Fibroblast of lung (primary cell): ENCODE data around the gene CPSF3. TPM values are rescaled to one million over a fixed set of nuclear protein-coding genes. Genes with fewer than 3 reads are reported as not detected.

Source experiments
- DNase-seq, 2 donors: peaks; one replicate each; pipeline versions ENCODE4 v3.0.0 to v3.0.0-alpha.2; 2010; ENCODE audit warnings: low read depth in 2 of 2
- H2AFZ ChIP-seq: 2 replicates; pipeline ENCODE4 v1.5.1; 2012; ENCODE audit warnings: low read length, control low read depth, inconsistent platforms
- H3K27ac ChIP-seq: 2 replicates; pipeline ENCODE4 v1.5.1; 2011; ENCODE audit warnings: low read length, control low read depth; ENCODE audit not compliant: insufficient read depth
- H3K27me3 ChIP-seq: 2 replicates; pipeline ENCODE4 v1.5.1; 2011; ENCODE audit warnings: mild to moderate bottlenecking, low read length; ENCODE audit not compliant: control insufficient read depth, insufficient read depth
- H3K36me3 ChIP-seq: 2 replicates; pipeline ENCODE4 v1.5.1; 2011; ENCODE audit warnings: low read length; ENCODE audit not compliant: control insufficient read depth, insufficient read depth
- H3K4me1 ChIP-seq: 2 replicates; pipeline ENCODE4 v1.5.1; 2011; ENCODE audit warnings: low read length; ENCODE audit not compliant: control insufficient read depth, insufficient read depth; ENCODE audit errors: extremely low read depth
- H3K4me2 ChIP-seq: 2 replicates; pipeline ENCODE4 v1.5.1; 2011; ENCODE audit warnings: low read length, control low read depth; ENCODE audit not compliant: insufficient read depth; ENCODE audit errors: extremely low read depth
- H3K4me3 ChIP-seq, 4 experiments: fragments of 200-600 bp in 1 of 4; sonication (generic) in 1 of 4; replicated peaks in 1 of 4; 2 replicates each; pipeline ENCODE4 v1.5.1; 2011 to 2016; ENCODE audit warnings: low read length in 4 of 4, low read depth in 3 of 4, mild to moderate bottlenecking in 3 of 4, control low read depth in 2 of 4, inconsistent platforms in 1 of 4, mixed read lengths in 1 of 4; ENCODE audit not compliant: insufficient read depth in 1 of 4; ENCODE audit errors: control extremely low read depth in 1 of 4
- H3K79me2 ChIP-seq: 2 replicates; pipeline ENCODE4 v1.5.1; 2012; ENCODE audit warnings: mild to moderate bottlenecking, low read length, inconsistent platforms; ENCODE audit not compliant: control insufficient read depth, insufficient read depth
- H3K9ac ChIP-seq: 2 replicates; pipeline ENCODE4 v1.5.1; 2011; ENCODE audit warnings: mild to moderate bottlenecking, low read length, control low read depth; ENCODE audit not compliant: insufficient read depth
- H3K9me3 ChIP-seq: 2 replicates; pipeline ENCODE4 v1.5.1; 2012; ENCODE audit warnings: low read depth, low read length; ENCODE audit not compliant: control insufficient read depth, insufficient read depth
- H4K20me1 ChIP-seq: 2 replicates; pipeline ENCODE4 v1.5.1; 2011; ENCODE audit warnings: low read length; ENCODE audit not compliant: control insufficient read depth, insufficient read depth; ENCODE audit errors: extremely low read depth
- EZH2 ChIP-seq: IDR thresholded peaks from 2 replicates; pipeline ENCODE4 v1.5.1; 2012; ENCODE audit warnings: low read length, control low read depth, mild to moderate bottlenecking; ENCODE audit errors: missing control alignments
- polyA plus RNA-seq, 2 donors: library from polyadenylated mRNA; depleted of rRNA in 1 of 2; stranded (reverse) in 1 of 2; unstranded in 1 of 2; fragments of >200 nt; gene quantifications; 2 replicates each; pipeline ENCODE4 v1.2.1, GENCODE V29; 2011 to 2012; ENCODE audit warnings: missing spikeins in 1 of 2
- total RNA-seq: library from RNA; depleted of rRNA; stranded (reverse); fragments of >200 nt; gene quantifications from 2 replicates; pipeline ENCODE4 v1.2.1, GENCODE V29; 2014
- TF ChIP-seq, protein P1 (sequence below), 2 donors: IDR thresholded peaks in 1 of 2; conservative IDR thresholded peaks in 1 of 2; 1 replicate in 1 of 2; 2 replicates in 1 of 2; pipeline ENCODE4 v1.5.1; 2011 to 2012; ENCODE audit warnings: low read length in 2 of 2, control low read depth in 1 of 2, inconsistent platforms in 1 of 2, low read depth in 1 of 2, mild to moderate bottlenecking in 1 of 2

The CPSF3 gene
- total and polyA plus RNA-seq, 2 donors (not counting 1 experiment from before 2014, with no cell fraction given), result 48.6 to 53.0 TPM

DNA sequence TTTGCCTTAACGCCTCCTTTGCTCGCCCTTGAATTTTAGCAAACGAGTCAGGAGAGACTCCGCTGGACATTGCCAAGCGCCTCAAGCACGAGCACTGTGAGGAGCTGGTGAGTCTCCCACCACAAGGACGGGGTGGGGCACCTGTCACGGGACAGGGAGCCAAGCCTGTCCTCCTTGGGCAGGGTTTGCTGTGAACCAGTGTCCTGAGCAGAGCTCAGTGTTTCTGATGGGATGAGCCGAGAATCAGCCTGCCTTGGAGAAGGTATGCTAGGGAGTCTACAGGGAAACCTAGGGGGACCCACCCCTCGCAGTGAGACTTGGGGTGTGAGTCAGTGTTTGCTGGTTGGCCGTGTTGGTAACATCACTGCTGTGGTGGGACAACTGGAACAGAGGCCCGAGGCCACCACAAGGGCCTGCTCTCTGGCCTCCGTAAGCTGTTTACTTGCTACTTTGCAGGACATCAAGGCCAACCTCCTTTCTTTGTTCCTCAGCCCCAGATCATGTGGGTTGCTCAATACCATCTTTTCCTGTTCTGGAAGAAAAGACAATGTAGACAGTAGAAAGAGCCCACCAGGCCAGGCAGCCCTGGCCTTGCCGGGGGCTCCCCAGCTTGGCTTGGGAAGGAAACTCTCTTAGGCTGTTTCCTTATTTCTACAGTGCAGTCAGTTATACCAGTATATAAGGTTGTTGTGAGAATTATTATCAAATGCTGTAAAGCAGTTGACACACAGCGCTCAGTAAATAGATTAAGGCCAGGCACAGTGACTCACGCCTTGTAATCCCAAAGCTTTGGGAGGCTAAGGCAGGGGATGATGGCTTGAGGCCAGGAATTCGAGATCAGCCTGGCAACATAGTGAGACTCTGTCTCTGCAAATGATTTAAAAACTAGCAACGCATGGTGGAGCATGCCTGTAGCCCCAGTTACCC is 42.5 kb upstream of the CPSF3 start:
- Histone ChIP-seq H3K79me2 (no peaks in the 10 kb centered on the region), H3K36me3 (peaks cover 10% of the 10 kb centered on the region), H4K20me1 (no peaks in the 10 kb centered on the region), H3K27ac (peak overlapping the region; percentile 53), H3K9me3 (no peaks in the 10 kb centered on the region), H3K4me3 (no peak overlapping the region), H3K4me1 (peaks cover 30% of the 10 kb centered on the region), H3K4me2 (peak overlapping the region; percentile 69), H2AFZ (no peak overlapping the region), H3K9ac (no peak overlapping the region), H3K27me3 (no peaks in the 10 kb centered on the region)
- TF ChIP-seq, protein P1, sequence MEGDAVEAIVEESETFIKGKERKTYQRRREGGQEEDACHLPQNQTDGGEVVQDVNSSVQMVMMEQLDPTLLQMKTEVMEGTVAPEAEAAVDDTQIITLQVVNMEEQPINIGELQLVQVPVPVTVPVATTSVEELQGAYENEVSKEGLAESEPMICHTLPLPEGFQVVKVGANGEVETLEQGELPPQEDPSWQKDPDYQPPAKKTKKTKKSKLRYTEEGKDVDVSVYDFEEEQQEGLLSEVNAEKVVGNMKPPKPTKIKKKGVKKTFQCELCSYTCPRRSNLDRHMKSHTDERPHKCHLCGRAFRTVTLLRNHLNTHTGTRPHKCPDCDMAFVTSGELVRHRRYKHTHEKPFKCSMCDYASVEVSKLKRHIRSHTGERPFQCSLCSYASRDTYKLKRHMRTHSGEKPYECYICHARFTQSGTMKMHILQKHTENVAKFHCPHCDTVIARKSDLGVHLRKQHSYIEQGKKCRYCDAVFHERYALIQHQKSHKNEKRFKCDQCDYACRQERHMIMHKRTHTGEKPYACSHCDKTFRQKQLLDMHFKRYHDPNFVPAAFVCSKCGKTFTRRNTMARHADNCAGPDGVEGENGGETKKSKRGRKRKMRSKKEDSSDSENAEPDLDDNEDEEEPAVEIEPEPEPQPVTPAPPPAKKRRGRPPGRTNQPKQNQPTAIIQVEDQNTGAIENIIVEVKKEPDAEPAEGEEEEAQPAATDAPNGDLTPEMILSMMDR (conservative IDR thresholded peaks at IDR 0.05 in 1 of 2, IDR thresholded peaks at IDR 0.05 in 1 of 2; ENCODE audit: low read depth in 1 of 2, low read length in 2 of 2), result no peak
- TF ChIP-seq EZH2, result no peak
- peak; percentile 92 to 94 for DNase-seq

DNA sequence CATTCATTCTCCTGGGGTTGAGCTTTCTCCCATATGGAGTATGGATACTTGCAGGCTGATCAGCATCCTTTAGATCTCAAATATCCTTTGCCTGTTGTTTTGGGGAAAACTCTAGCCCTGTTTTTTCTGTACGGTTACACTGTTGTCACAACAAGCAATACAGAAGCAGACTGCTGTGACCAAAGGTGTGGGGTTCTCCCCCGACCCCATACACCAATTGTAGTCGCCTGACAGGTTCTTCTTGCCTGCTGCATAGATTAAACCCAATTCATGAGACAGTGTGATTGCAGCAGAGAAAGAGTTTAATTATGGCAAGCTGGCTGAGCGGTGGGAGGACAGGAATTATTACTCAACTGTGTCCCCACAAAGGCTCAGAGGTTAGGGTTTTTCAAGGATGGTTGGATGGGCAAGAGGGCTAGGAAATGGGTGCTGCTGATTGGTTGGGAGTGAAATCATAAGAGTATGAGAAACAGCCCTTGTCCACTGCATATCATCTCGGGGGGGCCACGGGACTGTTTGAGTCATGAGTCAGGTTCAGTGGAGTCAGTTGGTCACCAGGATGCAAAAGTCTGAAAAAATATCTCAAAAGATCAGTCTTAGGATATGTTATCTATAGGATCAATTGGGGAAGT is 40.7 kb upstream of the CPSF3 start:
- no peak for TF ChIP-seq EZH2
- TF ChIP-seq, protein P1 (conservative IDR thresholded peaks at IDR 0.05 in 1 of 2, IDR thresholded peaks at IDR 0.05 in 1 of 2; ENCODE audit: low read depth in 1 of 2, low read length in 2 of 2), result no peak

DNA sequence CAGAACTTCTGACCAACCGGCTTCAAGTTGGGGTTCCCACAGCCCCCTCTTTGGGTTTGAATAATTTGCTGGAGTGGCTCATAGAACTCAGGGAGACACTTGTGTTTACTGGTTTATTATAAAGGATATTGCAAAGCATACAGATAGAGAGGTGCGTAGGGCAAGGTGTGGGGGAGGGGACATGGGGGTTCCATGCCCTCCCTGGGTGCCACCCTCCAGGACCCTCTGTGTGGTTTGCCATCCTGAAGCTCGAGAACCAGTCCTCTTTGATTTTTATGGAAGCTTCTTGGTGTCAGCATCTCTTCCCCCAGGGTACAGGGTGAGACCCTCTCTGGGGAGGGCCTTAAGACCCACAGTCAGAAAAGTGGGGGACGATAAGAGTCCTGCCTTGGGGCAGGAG is 38.9 kb upstream of the CPSF3 start:
- no peaks in the 10 kb centered on the region for H3K27me3 ChIP-seq
- H3K4me3 ChIP-seq, result no peak overlapping the region
- H3K27ac ChIP-seq, result no peak overlapping the region
- TF ChIP-seq EZH2, result no peak
- TF ChIP-seq, protein P1 (conservative IDR thresholded peaks at IDR 0.05 in 1 of 2, IDR thresholded peaks at IDR 0.05 in 1 of 2; ENCODE audit: low read depth in 1 of 2, low read length in 2 of 2), result no peak
- no peaks in the 10 kb centered on the region for H4K20me1 ChIP-seq
- no peak overlapping the region for H3K4me2 ChIP-seq
- peaks cover 12% of the 10 kb centered on the region for H3K4me1 ChIP-seq
- H3K9ac ChIP-seq, result no peak overlapping the region
- H3K36me3 ChIP-seq, result peaks cover 9% of the 10 kb centered on the region
- DNase-seq, result no peak
- H2AFZ ChIP-seq, result no peak overlapping the region
- no peaks in the 10 kb centered on the region for H3K9me3 ChIP-seq
- H3K79me2 ChIP-seq, result no peaks in the 10 kb centered on the region

More for the DNA sequence above, 40.7 kb upstream of the CPSF3 start:
- peaks cover 24% of the 10 kb centered on the region for H3K4me1 ChIP-seq
- no peak overlapping the region for H2AFZ ChIP-seq
- peaks cover 14% of the 10 kb centered on the region for H3K36me3 ChIP-seq
- no peak overlapping the region for H3K4me3 ChIP-seq
- H3K79me2 ChIP-seq, result no peaks in the 10 kb centered on the region
- H4K20me1 ChIP-seq, result no peaks in the 10 kb centered on the region
- no peaks in the 10 kb centered on the region for H3K27me3 ChIP-seq
- H3K9me3 ChIP-seq, result no peaks in the 10 kb centered on the region
- peak in 1 of 2 donors; percentile 67 for DNase-seq
- no peak overlapping the region for H3K9ac ChIP-seq
- no peak overlapping the region for H3K27ac ChIP-seq
- no peak overlapping the region for H3K4me2 ChIP-seq
